Keratinocyte (primary cell): Measurements from ENCODE around the gene ADGRV1. TPM values are rescaled to one million over a fixed set of nuclear protein-coding genes. Genes with fewer than 3 reads are reported as not detected.

Experiments
- DNase-seq: peaks from one replicate; pipeline ENCODE4 v3.0.0-alpha.2; 2011; ENCODE audit warnings: low read depth, missing footprints, low spot score
- FAIRE-seq: peaks from 2 replicates; lab custom pipeline; 2011; peaks lifted over from hg19 to GRCh38; lab: Jason Lieb, UNC
- H2AFZ ChIP-seq: 2 replicates; pipeline ENCODE4 v1.6.0; 2012; ENCODE audit warnings: low read length, control low read depth, inconsistent platforms; ENCODE audit not compliant: control insufficient read depth
- H3K27ac ChIP-seq: 2 replicates; pipeline ENCODE4 v1.5.1; 2011; ENCODE audit warnings: low read length; ENCODE audit not compliant: control insufficient read depth, insufficient read depth
- H3K27me3 ChIP-seq: 3 replicates; pipeline ENCODE4 v1.6.0; 2011; ENCODE audit warnings: low read length; ENCODE audit not compliant: control insufficient read depth, insufficient read depth; ENCODE audit errors: extremely low read depth
- H3K36me3 ChIP-seq, 2 experiments: 2 replicates in 1 of 2; 3 replicates in 1 of 2; pipeline ENCODE4 v1.5.1; 2011; ENCODE audit warnings: low read length in 2 of 2, mild to moderate bottlenecking in 1 of 2; ENCODE audit not compliant: control insufficient read depth in 2 of 2, insufficient read depth in 2 of 2; ENCODE audit errors: extremely low read depth in 1 of 2
- H3K4me1 ChIP-seq: 3 replicates; pipeline ENCODE4 v1.5.1; 2011; ENCODE audit warnings: low read length; ENCODE audit not compliant: control insufficient read depth, insufficient read depth; ENCODE audit errors: extremely low read depth
- H3K4me2 ChIP-seq: 3 replicates; pipeline ENCODE4 v1.6.0; 2011; ENCODE audit warnings: low read depth, low read length; ENCODE audit not compliant: control insufficient read depth, insufficient read depth; ENCODE audit errors: extremely low read depth
- H3K4me3 ChIP-seq, 3 experiments: fragments of 200-600 bp in 1 of 3; sonication (generic) in 1 of 3; 2 replicates in 2 of 3; 3 replicates in 1 of 3; pipeline ENCODE4 v1.5.1; 2011 to 2016; ENCODE audit warnings: low read length in 3 of 3, mild to moderate bottlenecking in 3 of 3, control low read depth in 2 of 3, inconsistent platforms in 1 of 3, low read depth in 1 of 3, mixed read lengths in 1 of 3, mixed run types in 1 of 3, moderate library complexity in 1 of 3; ENCODE audit not compliant: control insufficient read depth in 2 of 3, insufficient read depth in 2 of 3; ENCODE audit errors: extremely low read depth in 1 of 3
- H3K79me2 ChIP-seq: 2 replicates; pipeline ENCODE4 v1.6.0; 2012; ENCODE audit warnings: low read length; ENCODE audit not compliant: control insufficient read depth, insufficient read depth
- H3K9ac ChIP-seq: 3 replicates; pipeline ENCODE4 v1.6.0; 2011; ENCODE audit warnings: low read length; ENCODE audit not compliant: control insufficient read depth, insufficient read depth; ENCODE audit errors: extremely low read depth
- H3K9me1 ChIP-seq: 3 replicates; pipeline ENCODE4 v1.6.0; 2011; ENCODE audit warnings: low read length; ENCODE audit not compliant: control insufficient read depth, insufficient read depth; ENCODE audit errors: extremely low read depth
- H3K9me3 ChIP-seq: 2 replicates; pipeline ENCODE4 v1.5.1; 2012; ENCODE audit warnings: low read depth, low read length; ENCODE audit not compliant: control insufficient read depth
- H4K20me1 ChIP-seq: 3 replicates; pipeline ENCODE4 v1.6.0; 2011; ENCODE audit warnings: low read length; ENCODE audit not compliant: control insufficient read depth, insufficient read depth; ENCODE audit errors: extremely low read depth
- CTCF ChIP-seq, 3 experiments: IDR thresholded peaks in 1 of 3; conservative IDR thresholded peaks in 1 of 3; optimal IDR thresholded peaks in 1 of 3; 2 replicates in 2 of 3; 3 replicates in 1 of 3; pipeline versions ENCODE3 to v1.5.1; 2011; ENCODE audit warnings: low read length in 3 of 3, mild to moderate bottlenecking in 3 of 3, moderate library complexity in 2 of 3, control low read depth in 1 of 3, inconsistent platforms in 1 of 3; ENCODE audit not compliant: insufficient read depth in 2 of 3; ENCODE audit errors: extremely low read depth in 1 of 3
- EZH2 ChIP-seq: IDR thresholded peaks from one replicate; pipeline ENCODE4 v1.6.1; 2012; ENCODE audit warnings: inconsistent platforms, mild to moderate bottlenecking, low read length, moderate library complexity
- dilution Hi-C: fragments of 300-500 bp; cut with MboI; formaldehyde crosslinking; loops from one replicate; pipeline ENCODE4 v1.7.0; 2020; ENCODE audit warnings: low sequenced_read_pairs; ENCODE audit not compliant: extremely low pct_ligation_motif_present
- polyA plus RNA-seq, 5 experiments: library from polyadenylated mRNA; depleted of rRNA in 3 of 5; stranded (reverse) in 3 of 5; stranded (forward) in 1 of 5; unstranded in 1 of 5; fragments of >200 nt; gene quantifications; 1 replicate in 1 of 5; 2 replicates in 3 of 5; 3 replicates in 1 of 5; pipeline versions ENCODE4 v1.2.1 to v1.2.3, GENCODE V29; 2011 to 2012; ENCODE audit warnings: missing spikeins in 2 of 5, low read depth in 1 of 5, low replicate concordance in 1 of 5

ADGRV1 gene
- polyA plus RNA-seq, 1 donor (not counting 4 experiments of a cell fraction or from before 2014, with no cell fraction given) = 0.05 TPM

DNA sequence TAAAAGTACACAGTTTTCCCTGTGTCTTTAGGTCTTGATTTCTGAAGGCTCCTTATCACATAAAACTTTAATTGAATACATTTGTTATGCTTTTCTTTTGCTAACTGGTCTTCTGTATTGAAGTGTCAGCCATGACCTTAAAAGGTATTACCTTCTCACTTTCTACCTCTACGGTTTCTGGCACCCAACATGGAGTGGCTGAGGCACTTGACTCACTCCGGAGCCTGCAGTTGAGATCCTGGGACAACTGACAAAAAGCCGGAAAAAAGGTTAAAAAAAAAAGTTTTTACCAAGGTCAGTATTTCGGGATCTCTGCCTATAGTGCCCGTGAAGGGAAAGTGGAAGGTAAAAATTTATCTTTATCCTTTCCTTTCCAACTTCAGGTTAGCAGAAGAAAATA lies 627.5 kb downstream of the ADGRV1 start:
- DNase-seq = no peak
- no peak for TF ChIP-seq EZH2
- TF ChIP-seq CTCF (optimal IDR thresholded peaks at IDR 0.05 in 1 of 3, IDR thresholded peaks at IDR 0.05 in 1 of 3, conservative IDR thresholded peaks at IDR 0.05 in 1 of 3; ENCODE audit: extremely low read depth in 1 of 3, insufficient read depth in 2 of 3, low read length in 3 of 3) = no peak
- dilution Hi-C loops = no loop called here
- Histone ChIP-seq H3K36me3 (no peaks in the 10 kb centered on the region), H3K27ac (no peak overlapping the region), H3K4me2 (no peak overlapping the region), H3K9ac (no peak overlapping the region), H3K4me3 (no peak overlapping the region), H3K4me1 (peaks cover 4% of the 10 kb centered on the region), H3K9me3 (no peaks in the 10 kb centered on the region), H3K79me2 (no peaks in the 10 kb centered on the region), H2AFZ (no peak overlapping the region), H3K9me1 (no peaks in the 10 kb centered on the region), H4K20me1 (no peaks in the 10 kb centered on the region), H3K27me3 (no peaks in the 10 kb centered on the region)
- no peak for FAIRE-seq

- no peaks in the 10 kb centered on the region for H3K9me3 ChIP-seq
- no peaks in the 10 kb centered on the region for H3K9me1 ChIP-seq
- H3K27ac ChIP-seq = no peak overlapping the region
- no peak overlapping the region for H2AFZ ChIP-seq
- H3K4me3 ChIP-seq = no peak overlapping the region
- peaks cover 4% of the 10 kb centered on the region for H3K4me1 ChIP-seq
- no peaks in the 10 kb centered on the region for H3K79me2 ChIP-seq
- no peaks in the 10 kb centered on the region for H3K27me3 ChIP-seq
- no peaks in the 10 kb centered on the region for H3K36me3 ChIP-seq
- dilution Hi-C loops = no loop called here
- no peak overlapping the region for H3K9ac ChIP-seq
- DNase-seq (no peak), FAIRE-seq (no peak)
- H4K20me1 ChIP-seq = no peaks in the 10 kb centered on the region
- no peak overlapping the region for H3K4me2 ChIP-seq
- TF ChIP-seq EZH2 = no peak
- TF ChIP-seq CTCF (optimal IDR thresholded peaks at IDR 0.05 in 1 of 3, IDR thresholded peaks at IDR 0.05 in 1 of 3, conservative IDR thresholded peaks at IDR 0.05 in 1 of 3; ENCODE audit: extremely low read depth in 1 of 3, insufficient read depth in 2 of 3, low read length in 3 of 3) = no peak
Observed at GRCh38 chr5:91187032-91187431, 628.4 kb downstream of the ADGRV1 start.
